ENCODE results near the gene PIK3R5. TPM values are rescaled to one million over a fixed set of nuclear protein-coding genes. Genes with fewer than 3 reads are reported as not detected.
"Not testable (repeated sequence)": the region's sequence is repeated elsewhere in the genome, so short reads cannot be mapped to it uniquely, and the experiment has no call there.

The PIK3R5 gene
- total RNA-seq, 1 donor from 2014 or later, result 15.1 TPM

DNA sequence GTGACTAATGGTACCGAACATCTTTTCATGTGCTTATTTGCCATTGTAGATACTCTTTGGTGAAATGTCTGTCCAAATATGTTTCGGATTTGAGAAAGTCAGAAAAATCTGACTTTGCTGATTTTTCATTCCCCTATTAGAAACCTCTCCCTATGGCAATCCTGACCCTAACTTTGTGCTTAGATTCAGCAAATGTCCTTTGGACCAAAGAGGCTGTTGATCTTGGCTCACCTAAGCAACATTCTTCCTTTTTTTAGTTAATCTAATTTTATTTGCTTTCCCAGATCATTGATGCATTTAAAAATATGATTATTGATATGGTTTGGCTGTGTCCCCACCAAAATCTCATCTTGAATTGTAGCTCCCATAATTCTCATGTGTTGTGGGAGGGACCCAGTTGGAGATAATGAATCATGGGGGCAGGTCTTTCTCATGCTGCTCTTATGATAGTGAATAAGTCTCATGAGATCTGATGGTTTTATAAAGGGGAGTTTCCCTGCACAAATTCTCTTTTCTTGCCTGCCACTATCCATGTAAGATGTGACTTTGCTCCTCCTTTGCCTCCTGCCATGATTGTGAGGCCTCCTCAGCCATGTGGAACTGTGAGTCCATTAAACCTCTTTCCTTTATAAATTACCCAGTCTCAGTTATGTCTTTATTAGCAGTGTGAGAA lies 22.9 kb upstream of the PIK3R5 start:
- intact Hi-C loops (cut with DNase I); DNase-seq (ENCODE audit: low spot score); ATAC-seq: not testable (repeated sequence)

DNA sequence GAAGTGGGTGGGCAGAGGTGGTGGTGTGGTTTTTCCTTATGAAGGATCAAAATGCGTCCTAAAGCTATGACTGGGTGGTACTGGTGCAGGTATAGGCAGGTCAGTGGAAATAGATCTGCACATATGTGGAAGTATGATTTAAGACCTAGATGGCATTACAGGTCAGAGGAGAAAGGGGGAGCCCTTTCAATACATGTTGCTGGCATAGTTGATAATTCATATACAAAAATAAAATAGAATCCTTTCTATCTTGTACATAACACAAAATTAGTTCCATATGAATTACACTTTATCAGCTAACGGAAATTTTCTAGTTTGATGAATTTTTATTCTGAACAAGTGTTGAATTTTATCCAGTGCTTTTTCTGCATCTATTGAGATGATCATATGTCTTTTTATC lies 20.8 kb upstream of the PIK3R5 start:
- no peak for ATAC-seq
- intact Hi-C loops (cut with DNase I), result no loop called here
- no peak for DNase-seq (ENCODE audit: low spot score)

DNA sequence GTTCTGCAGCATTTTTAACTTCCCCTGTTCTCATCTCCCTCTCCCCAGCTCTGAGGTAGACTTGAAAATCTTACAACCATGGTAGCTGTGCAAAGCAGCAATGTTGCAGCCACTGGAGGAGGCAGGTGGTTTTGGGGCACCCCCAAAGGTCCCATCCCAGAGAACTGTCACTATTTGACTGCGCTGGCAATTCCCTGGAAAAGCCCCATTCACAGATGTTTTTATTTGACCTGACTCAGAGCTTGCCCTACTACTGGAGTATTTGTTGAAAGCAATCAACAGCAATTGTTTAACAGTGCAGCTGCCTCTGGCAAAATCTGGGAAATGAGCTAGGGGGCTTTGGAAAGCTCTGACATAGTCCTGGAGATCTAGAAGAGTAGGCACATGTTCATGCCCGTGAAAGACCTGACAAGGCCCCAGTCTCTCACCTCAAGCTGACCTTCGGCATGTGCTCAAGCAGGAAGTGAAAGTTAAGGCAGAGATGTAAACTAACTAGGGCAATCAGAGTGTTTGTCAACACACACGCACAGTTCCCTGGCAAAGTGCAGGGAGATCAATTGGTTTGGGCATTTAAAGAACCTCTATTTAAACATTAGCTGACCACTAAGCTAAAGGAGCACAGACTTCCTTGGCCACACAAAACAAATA lies 19.7 kb upstream of the PIK3R5 start:
- ATAC-seq (no peak), DNase-seq (ENCODE audit: low spot score) (no peak)
- intact Hi-C loops (cut with DNase I), result no loop called here

DNA sequence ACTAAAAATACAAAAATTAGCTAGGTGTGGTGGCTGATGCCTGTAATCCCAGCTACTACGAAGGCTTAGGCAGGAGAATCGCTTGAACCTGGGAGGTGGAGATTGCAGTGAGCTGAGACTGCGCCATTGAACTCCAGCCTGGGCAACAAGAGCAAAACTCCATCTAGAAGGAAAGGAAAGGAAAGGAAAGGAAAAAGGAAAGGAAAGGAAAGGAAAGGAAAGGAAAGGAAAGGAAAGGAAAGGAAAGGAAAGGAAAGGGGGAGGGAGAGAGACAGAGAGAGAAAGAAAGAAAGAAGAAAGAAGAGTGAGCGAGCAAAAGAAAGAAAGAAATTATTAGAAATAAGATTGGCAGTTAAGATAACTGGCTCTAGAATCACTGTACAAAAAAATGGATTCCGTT lies 18.7 kb upstream of the PIK3R5 start:
- ATAC-seq; DNase-seq (ENCODE audit: low spot score): not testable (repeated sequence)
- intact Hi-C loops (cut with DNase I), result loop anchor here (5.0 kb wide), 1 partner anchor 783 kb away; no protein-coding TSS in a partner anchor

DNA sequence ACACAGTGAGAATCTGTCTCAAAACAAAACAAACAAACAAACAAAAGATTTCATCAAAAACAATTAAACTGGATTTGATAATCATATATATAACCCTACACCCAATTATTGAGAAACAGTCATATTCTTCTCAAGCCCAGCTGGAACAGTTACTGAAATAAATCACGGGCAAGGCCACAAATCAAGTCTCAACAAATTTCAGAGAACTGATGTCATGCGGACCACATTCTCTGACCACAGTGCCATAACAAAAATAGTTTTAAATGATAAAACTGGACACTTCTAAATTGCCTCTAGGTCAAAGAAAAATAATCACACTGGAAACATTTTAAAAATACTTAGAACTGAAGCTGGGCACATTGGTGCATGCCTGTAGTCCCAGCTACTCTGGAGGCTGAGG lies 15.9 kb upstream of the PIK3R5 start:
- ATAC-seq (no peak), DNase-seq (ENCODE audit: low spot score) (no peak)
- intact Hi-C loops (cut with DNase I), result loop anchor here (5.0 kb wide), 1 partner anchor 786 kb away; no protein-coding TSS in a partner anchor

DNA sequence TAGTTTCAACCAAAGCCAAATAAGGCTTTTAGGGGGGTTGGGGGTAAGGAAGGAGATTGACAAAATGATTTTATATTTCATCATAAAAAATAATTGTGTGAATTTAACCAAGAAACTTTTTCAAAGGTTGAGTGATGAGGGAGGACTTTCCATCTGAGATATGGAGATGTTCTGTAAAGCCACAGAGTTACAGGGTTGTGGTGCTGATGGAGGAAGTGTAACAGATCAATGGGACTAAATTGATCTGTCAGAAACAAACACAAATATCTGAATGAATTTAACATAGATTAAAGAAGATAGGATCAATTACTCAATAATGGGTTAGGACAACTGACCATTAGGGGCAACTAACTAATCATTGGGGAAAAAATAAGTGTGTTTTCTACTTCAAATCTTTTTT lies 14.2 kb upstream of the PIK3R5 start:
- DNase-seq (ENCODE audit: low spot score) (no peak), ATAC-seq (no peak)
- intact Hi-C loops (cut with DNase I), result loop anchor here (5.0 to 10.0 kb wide), 2 partner anchors 65 to 788 kb away; no protein-coding TSS in a partner anchor

DNA sequence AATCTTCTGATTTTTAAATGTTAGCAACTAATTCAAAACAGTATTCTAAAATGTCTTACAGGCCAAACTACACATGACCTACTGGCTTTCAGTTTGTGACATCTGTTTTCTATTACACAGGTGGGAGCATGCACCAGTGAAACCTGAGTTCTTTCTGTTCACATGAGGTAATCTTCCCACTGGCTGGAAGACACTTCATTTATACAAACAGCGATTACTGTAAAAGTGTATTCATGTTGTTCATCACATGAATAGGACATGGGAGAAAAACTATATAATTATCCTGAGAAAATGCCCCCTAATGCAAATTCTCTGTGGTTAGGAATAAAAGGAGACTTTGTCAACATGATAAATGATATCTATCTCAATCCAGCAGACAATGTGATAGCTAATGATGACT lies 11.1 kb upstream of the PIK3R5 start:
- DNase-seq (ENCODE audit: low spot score) (no peak), ATAC-seq (no peak)
- intact Hi-C loops (cut with DNase I), result loop anchor here (10.0 kb wide), 1 partner anchor 62 kb away; no protein-coding TSS in a partner anchor

DNA sequence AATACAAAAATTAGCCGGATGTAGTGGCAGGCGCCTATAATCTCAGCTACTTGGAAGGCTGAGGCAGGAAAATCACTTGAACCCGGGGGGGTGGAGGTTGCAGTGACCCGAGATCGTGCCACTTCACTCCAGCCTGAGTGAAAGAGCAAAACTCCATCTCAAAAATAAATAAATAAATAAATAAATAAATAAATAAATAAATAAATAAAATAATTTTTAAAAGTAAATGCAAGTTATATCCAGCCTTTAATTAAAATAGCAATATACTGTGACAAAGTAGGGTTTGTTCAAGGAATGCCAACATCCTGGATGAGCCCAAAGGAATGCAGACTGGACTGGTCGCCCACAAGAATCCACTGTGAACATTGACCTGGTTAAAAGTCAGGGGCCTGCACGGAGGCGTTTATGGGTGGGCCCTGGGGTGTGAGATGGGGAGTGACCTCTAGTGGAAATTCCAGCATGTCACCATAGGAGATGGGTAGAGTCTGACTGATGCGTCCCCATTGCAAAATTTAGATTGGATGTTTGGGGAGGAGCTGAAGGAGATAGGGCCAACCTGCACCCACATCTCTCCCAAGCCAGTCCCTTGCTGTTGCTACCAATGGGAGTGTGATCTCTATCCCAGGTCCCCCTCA lies 9.7 kb upstream of the PIK3R5 start:
- DNase-seq (ENCODE audit: low spot score), result no peak
- intact Hi-C loops (cut with DNase I), result loop anchor here (10.0 kb wide), 1 partner anchor 60 kb away; no protein-coding TSS in a partner anchor
- no peak for ATAC-seq

DNA sequence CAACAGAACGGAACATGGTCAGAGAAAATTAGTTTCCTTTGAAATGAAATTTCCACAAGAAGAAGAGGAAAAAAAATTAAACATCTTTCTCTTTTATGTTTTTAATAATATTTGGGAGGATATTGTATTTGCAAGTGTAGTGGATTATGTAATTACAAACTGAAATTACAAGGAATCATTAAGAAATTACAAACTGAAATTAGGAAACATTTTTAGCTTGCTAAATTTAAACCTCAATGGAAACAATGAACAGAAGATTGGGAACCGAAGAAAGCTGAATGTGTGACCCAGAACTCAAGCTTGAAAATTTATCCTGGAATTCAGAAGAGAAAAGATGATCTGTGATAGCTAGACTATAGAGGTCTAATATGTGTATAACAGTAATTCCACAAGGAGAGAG lies 4.4 kb upstream of the PIK3R5 start:
- no peak for DNase-seq (ENCODE audit: low spot score)
- no peak for ATAC-seq
- intact Hi-C loops (cut with DNase I), result loop anchor here (10.0 kb wide), 1 partner anchor 55 kb away; no protein-coding TSS in a partner anchor

DNA sequence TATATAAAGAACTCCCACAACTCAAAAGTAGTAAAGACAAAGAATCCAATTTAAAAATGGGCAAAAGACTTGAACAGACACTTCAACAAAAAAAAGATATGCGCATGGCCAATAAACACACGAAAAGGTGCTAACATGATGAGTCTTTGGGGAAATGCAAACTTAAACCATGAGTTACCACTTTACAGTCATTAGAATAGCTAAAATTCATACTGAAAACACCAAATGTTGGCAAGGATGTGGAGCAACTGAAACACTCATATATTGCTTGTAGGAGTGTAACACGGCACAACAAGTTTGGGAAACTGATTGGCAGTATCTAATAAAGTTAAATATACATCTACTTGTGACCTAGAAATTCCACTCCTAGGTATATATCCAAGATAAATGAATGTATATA lies 3.0 kb upstream of the PIK3R5 start:
- DNase-seq (ENCODE audit: low spot score) (no peak), ATAC-seq (no peak)
- intact Hi-C loops (cut with DNase I), result no loop called here

DNA sequence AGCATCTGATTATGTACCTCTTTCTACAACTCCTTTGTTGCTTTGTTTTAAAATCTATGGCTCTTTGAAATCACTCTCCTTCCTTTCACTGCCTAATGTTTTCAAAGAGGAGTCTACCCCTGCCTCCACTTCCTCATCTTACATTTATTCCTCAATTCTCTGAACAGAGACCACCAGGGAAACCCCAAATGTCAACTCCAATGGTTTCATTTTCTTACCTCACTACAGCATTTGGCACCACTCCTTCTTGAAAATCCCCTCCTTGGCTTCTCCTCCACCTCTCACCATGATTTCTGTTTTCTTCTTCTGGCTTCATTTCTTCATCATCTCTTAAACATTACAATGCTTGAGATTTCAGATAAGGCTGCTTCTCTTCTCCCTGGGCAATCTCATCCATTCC lies 2.4 kb upstream of the PIK3R5 start:
- ATAC-seq (no peak), DNase-seq (ENCODE audit: low spot score) (no peak)
- intact Hi-C loops (cut with DNase I), result no loop called here

DNA sequence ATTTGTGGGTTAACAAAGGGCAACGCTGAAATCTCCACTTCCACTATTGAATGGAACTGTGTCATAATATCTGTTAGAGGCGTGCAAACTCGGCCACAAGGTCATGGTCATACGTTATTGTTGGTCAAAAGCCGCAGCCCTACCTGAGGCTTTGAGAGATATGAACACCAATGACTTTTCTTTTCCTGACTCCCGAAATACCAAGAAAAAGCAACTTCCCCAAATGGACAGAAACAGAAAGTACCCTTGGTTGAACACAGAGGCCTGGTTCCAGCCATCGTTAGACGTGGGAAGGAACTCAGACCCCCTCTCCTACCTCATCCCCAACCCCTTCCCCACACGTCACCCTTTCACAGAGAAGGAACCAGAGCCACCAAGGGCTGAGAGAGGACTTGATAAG lies 1.4 kb upstream of the PIK3R5 start:
- intact Hi-C loops (cut with DNase I), result no loop called here
- ATAC-seq, result peak; percentile 52
- DNase-seq (ENCODE audit: low spot score), result no peak

DNA sequence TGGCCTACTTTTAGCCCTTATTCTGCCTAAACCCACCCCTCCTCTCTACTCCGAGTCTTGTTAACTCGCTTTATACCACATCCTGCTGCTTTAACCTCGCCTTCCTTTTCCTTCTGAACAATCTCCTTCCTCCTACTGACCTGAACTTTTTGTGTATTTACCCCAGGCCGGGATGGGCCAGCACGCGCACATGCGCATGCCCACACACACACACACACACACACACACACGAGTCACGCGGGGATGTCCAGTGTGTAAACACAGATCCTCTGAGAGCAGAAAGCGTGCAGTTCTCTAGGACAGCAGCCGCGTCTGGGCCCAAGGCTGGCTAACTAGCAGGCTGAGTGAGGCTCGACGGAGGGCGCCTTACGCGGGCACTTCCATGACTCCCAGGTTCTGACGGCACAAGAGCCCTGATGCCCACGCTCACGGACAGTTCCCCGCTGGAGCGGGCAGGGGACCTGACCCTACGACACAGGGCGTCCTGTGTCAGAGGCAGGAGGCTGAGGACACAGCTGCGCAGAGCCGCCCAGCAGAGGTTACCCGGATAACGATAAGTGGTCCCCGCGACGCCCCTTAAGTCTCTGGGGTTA lies 610 bp downstream of the PIK3R5 start:
- DNase-seq (ENCODE audit: low spot score) (peak; percentile 66), ATAC-seq (peak; percentile 60)
- intact Hi-C loops (cut with DNase I), result no loop called here

DNA sequence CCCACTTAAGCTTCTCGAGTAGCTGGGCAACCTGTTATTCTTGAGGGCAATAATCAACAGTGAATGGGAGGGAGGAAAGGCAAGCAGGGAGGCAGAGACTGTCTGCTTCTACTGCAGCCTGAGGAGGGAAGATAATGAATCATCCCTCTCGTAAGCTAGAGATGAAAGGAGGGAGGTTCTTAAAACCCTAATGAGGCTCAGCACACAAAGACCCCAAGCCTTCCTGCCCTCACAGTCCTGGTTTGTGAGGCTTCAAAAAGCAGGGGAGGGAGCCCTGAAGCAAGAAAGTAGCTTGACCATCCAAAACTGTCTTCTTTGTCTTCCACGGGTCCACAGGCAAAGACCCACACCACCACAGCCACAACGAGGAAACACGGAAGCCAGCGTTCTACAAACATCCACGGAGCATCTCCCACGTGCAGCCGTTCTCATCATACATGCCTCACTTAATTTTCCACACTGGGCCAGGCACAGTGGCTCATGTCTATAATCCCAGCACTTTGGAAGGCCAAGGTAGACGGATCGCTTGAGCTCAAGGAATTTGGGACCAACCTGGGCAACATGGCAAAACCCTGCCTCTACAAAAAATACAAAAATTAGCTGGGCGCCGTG lies 1.8 kb downstream of the PIK3R5 start:
- intact Hi-C loops (cut with DNase I), result no loop called here
- no peak for DNase-seq (ENCODE audit: low spot score)
- no peak for ATAC-seq

DNA sequence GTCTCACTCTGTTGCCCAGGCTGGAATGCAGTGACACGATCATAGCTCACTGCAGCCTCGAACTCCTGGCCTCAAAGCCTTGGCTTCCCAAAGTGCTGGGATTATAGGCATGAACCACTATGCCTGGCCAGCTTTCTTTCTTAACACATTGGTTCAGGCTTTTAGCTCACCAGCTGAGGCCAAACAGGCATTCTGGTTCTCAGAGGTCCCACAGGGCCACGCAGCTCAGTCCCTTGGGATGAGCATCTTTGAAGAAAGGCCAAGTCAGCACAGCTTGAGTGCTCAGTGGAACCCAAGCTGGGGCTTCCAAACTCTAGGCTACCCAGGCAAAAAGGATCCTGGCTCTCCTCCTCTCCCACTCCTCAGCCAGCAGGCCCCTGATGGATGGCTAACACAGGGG lies 2.5 kb downstream of the PIK3R5 start:
- intact Hi-C loops (cut with DNase I), result no loop called here
- ATAC-seq (no peak), DNase-seq (ENCODE audit: low spot score) (no peak)

DNA sequence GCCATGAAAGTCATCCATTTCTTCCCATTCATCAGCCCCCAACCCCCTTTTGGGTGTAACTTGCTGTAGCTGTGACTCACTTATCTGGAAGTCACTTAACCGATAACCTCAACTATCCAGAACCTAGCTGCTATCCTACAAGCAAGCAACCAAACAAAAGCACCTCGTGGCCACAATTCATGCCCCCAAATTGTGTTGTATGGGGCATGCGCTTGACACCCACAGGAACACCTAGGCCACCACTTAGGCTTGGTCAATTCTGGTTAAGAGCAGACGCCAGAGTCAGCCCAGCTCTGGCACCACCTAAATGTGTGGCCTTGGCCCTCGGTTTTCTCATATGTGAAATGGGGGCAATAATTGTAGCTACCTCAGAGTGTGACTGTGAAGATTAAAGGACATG lies 3.7 kb downstream of the PIK3R5 start:
- ATAC-seq, result no peak
- intact Hi-C loops (cut with DNase I), result no loop called here
- DNase-seq (ENCODE audit: low spot score), result no peak

DNA sequence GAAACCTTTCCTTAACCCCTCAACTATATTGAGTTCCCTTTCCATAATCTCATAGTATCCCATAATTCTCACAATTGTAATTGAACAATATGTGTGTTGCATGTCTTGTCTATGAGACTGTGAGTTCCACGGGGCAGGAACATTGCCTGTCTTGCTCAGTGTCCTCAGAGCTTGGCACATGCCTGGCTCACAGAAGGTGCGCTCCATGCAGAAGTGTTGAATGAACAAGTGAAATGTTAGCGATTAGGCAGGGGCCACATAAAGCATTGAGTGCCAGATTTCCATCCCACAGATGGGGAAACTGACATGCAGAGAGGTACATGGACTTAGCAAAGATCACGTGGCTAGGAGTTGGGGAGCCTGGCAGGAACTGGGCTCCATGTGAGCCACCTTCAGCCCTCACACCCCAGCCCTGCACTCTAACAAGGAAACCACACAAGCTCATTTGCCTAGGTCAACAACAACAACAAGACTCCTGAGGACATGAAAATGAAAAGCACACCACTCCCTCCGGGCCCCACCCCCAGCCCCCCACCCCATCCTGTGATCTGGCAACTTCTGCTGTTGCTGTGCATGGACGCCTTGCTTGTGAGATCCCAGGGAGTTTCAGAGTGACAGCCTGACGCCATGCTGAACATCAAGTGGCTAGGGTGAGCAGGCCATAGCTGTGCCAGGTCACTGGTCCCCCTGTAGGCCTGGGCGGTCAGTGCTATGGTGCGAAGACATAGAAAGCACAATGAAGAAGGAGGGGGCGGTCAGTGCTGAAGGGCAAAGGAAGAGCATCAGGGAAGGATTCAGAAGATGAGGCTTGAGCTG lies 5.0 kb downstream of the PIK3R5 start:
- no peak for DNase-seq (ENCODE audit: low spot score)
- ATAC-seq, result no peak
- intact Hi-C loops (cut with DNase I), result no loop called here

DNA sequence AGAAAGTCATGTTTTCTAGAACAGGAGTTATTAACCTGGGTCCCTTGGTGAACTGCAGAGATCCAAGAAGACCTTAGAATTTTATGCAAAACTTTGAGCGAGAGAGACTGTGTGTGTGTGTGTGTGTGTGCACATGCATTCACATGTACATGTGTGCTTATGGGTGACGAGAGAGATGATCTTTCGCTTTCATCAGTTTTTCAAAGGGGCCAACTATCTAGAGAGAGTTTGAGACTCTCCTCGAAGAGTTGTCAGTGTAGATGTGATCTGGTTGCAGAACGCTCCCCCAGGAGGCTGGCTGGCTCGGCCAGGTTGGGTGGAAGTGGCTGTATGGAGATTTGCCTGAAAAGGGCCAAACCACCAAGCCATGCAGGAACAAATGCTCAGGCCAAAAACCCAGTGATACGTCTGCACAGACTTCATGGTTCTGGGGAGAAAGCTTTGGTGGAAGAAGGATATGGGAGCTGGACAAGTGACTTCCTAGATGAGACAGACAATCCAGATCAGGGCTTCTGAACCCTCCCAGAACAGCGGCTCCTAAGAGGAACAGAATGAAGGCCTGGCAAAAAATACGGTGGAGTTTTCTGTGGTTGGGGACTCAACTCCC lies 6.1 kb downstream of the PIK3R5 start:
- intact Hi-C loops (cut with DNase I), result no loop called here
- DNase-seq (ENCODE audit: low spot score), result no peak
- ATAC-seq, result no peak
